ENCODE measurements around the gene CIROP.

CIROP gene

DNA sequence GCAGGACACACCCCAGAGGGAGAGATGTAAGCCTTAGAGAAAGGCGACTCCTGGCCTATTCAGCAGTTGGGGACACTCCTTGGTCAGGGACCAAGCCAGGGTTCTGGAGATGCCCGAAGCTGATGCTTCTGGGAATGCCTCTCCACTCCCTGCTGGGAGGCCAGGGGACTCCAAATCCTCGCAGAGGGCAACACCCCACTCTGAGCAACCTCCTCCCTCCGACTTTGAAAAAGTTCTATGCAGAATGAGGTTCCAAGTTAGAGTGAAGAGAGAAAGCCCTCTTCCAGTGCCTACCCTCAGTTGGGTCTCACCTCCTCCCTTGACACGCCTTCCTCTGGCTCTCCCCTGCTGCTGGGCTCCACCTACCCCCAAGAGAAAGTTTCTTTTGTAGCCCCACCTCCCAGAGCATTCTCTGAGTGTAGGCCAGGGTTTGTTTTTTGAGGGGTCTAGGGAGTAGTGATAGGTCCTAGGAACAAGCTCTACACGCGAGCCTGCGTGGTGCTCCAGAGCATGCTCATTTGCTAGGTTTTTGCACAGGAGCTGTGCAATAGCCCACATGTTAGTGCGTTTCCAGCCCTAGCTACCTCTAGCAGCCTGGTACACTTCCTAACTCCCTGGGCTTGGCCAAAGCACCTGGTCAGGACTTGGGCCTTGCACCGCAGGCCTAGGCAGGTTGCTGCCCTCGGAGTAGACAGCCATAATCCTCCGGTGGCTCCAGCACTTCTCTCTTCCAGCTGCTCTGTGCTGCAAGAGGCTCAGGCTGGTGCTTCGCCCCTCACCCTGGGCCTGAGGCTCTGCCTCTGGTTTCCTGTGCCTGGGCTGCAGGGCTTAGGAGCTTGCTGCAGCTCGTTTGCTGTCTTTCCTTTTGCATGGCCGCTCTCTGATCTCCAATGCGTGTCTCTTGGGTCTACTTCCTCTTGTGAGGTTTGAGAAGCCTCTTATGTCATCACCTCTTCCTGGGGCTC, 14.9 kb upstream of the CIROP start:
- Histone ChIP-seq H3K27me3 (replicated peaks in 2 of 5; ENCODE audit: control insufficient read depth in 4 of 5, insufficient read depth in 5 of 5, low read length in 4 of 5) (no peaks in the 10 kb centered on the region), H3K9me3 (ENCODE audit: control extremely low read depth in 1 of 5, control insufficient read depth in 4 of 5, insufficient read depth in 2 of 5, low read depth in 1 of 5, low read length in 4 of 5) (no peaks in the 10 kb centered on the region), H3K27ac (ENCODE audit: insufficient read depth in 1 of 2, low read depth in 1 of 2, low read length in 2 of 2, poor library complexity in 1 of 2, severe bottlenecking in 2 of 2) (peak overlapping the region in 1 of 2 experiments; percentile 68), H3K4me1 (ENCODE audit: control extremely low read depth in 1 of 4, control insufficient read depth in 4 of 4, insufficient read depth in 4 of 4, low read length in 3 of 4) (peaks cover 2 to 37% (median 29%) of the 10 kb centered on the region in 4 experiments), H3K36me3 (ENCODE audit: control insufficient read depth in 4 of 4, insufficient read depth in 4 of 4, low read length in 3 of 4) (no peaks in the 10 kb centered on the region), H3K4me3 (ENCODE audit: control insufficient read depth in 1 of 7, extremely low read depth in 1 of 7, insufficient read depth in 4 of 7, low read depth in 2 of 7, low read length in 6 of 7) (peak overlapping the region in 3 of 7 experiments; percentile 6 to 50 (median 15))
- ChIA-PET CTCF (interaction anchor here (0.6 to 16.7 kb wide), 13 partner anchors 9 to 260 kb away, joined by 3 to 462 read pairs (median 5); partner anchors contain the start of genes ACIN1, C14orf119 and SLC7A8), POLR2A (interaction anchor here (1.3 kb wide), 1 partner anchor 62 kb away, joined by 4 read pairs; no protein-coding TSS in a partner anchor)
- peak in 2 of 3 donors; percentile 73 to 78 for DNase-seq
- 57% methylated on average over 14 of the region's 16 CpGs for WGBS (ENCODE audit: insufficient coverage)

DNA sequence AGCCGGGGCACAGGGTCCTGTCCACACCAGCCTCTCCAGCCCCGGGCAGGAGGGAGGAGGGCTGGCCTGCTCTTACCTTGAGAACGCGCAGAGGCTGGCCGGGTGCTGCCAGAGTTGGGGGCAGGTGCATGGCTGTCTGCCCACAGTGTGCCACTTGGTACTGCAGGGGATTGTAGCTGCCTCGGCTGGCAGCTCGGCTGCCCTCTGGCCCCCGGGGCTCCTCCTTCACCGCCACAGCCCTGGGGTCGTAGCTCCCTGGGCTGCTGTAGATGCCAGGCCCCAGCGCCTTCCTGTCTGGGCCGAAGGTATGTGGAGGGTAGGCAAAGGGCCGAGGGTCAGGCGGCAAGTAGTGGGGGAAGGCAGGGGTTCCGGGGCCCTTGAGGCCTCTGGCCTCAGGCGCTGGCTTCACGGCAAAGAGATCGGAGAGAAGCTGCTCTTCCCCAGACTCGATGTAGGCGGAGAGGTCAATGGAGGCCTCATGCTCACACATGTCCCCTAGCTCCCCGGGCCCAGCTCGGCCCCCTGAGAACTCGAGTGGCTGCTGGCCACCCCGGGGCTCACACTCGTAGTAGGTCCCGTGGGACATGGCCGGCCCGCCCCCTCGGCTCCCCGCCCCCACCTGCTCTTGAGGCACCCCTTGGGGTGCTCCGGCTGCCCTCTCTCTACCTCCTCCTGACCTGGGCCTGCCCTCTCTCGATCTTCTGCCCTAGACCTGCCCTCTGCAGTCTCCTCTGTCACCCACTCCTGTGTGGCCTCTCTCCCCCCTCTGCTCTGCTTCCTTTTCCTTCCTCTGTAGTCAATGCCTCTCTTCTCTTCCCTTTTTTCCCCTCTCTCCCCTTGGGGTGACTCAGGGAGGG, 13.9 kb upstream of the CIROP start, which contains the start of gene CEBPE:
CEBPE (minus strand) TSS at position 750 of the 857 bp plus-strand sequence; CDS start at position 586, 164 bp downstream.
- no peaks in the 10 kb centered on the region for H3K36me3 ChIP-seq (ENCODE audit: control insufficient read depth in 4 of 4, insufficient read depth in 4 of 4, low read length in 3 of 4)
- CTCF ChIA-PET, result interaction anchor here (0.9 to 16.7 kb wide), 7 partner anchors 8 to 261 kb away, joined by 3 to 462 read pairs (median 10); partner anchors contain the start of genes ACIN1, C14orf119 and SLC7A8
- DNase-seq, result peak in 1 of 3 donors; percentile 28
- WGBS (ENCODE audit: insufficient coverage), result 88% methylated on average over 19 of the region's 32 CpGs
- H3K27ac ChIP-seq (ENCODE audit: insufficient read depth in 1 of 2, low read depth in 1 of 2, low read length in 2 of 2, poor library complexity in 1 of 2, severe bottlenecking in 2 of 2), result peak within 1 kb of the TSS in 1 of 2 experiments; percentile 68
- peak within 1 kb of the TSS in 3 of 7 experiments; percentile 6 to 50 (median 15) for H3K4me3 ChIP-seq (ENCODE audit: control insufficient read depth in 1 of 7, extremely low read depth in 1 of 7, insufficient read depth in 4 of 7, low read depth in 2 of 7, low read length in 6 of 7)
- peaks cover 2 to 41% (median 33%) of the 10 kb centered on the region in 4 experiments for H3K4me1 ChIP-seq (ENCODE audit: control extremely low read depth in 1 of 4, control insufficient read depth in 4 of 4, insufficient read depth in 4 of 4, low read length in 3 of 4)
- POLR2A ChIA-PET, result no interaction called here
- no peaks in the 10 kb centered on the region for H3K27me3 ChIP-seq (replicated peaks in 2 of 5; ENCODE audit: control insufficient read depth in 4 of 5, insufficient read depth in 5 of 5, low read length in 4 of 5)
- H3K9me3 ChIP-seq (ENCODE audit: control extremely low read depth in 1 of 5, control insufficient read depth in 4 of 5, insufficient read depth in 2 of 5, low read depth in 1 of 5, low read length in 4 of 5), result no peaks in the 10 kb centered on the region

DNA sequence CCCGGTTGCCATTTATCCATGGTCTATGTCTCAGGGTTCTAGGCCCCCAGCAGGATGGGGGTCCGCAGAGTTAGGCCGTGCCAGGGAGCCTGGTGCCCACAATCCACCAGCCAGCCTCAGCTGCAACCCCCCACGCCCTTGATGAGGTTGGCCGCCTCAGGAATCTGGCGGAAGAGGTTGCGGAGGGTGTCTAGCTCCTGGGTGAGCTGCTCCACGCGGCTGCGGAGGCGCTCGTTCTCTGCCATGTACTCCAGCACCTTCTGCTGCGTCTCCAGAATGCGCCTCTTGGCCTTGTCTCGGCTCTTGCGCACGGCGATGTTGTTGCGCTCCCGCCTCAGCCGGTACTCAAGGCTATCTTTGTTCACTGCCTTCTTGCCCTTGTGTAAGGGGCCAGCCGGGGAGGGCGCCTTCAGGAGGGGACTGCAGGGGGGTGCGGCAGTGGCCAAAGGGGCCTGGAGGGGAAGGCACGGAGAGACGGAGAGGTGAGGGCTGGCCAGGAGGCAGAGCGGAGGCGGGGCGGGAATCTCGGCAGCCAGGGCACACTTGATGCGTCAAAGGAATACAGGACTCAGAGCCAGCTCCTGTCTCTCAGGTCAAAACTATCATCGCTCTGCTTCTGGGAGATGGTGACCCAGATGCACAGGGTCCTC, 12.7 kb upstream of the CIROP start:
- CTCF ChIA-PET, result interaction anchor here (1.1 to 16.7 kb wide), 4 partner anchors 12 to 63 kb away, joined by 3 to 462 read pairs (median 5); partner anchors contain the start of gene SLC7A8
- Histone ChIP-seq H3K4me3 (ENCODE audit: control insufficient read depth in 1 of 7, extremely low read depth in 1 of 7, insufficient read depth in 4 of 7, low read depth in 2 of 7, low read length in 6 of 7) (no peak overlapping the region), H3K4me1 (ENCODE audit: control extremely low read depth in 1 of 4, control insufficient read depth in 4 of 4, insufficient read depth in 4 of 4, low read length in 3 of 4) (peaks cover 2 to 48% (median 40%) of the 10 kb centered on the region in 4 experiments), H3K27ac (ENCODE audit: insufficient read depth in 1 of 2, low read depth in 1 of 2, low read length in 2 of 2, poor library complexity in 1 of 2, severe bottlenecking in 2 of 2) (no peak overlapping the region), H3K27me3 (replicated peaks in 2 of 5; ENCODE audit: control insufficient read depth in 4 of 5, insufficient read depth in 5 of 5, low read length in 4 of 5) (no peaks in the 10 kb centered on the region), H3K9me3 (ENCODE audit: control extremely low read depth in 1 of 5, control insufficient read depth in 4 of 5, insufficient read depth in 2 of 5, low read depth in 1 of 5, low read length in 4 of 5) (no peaks in the 10 kb centered on the region), H3K36me3 (ENCODE audit: control insufficient read depth in 4 of 4, insufficient read depth in 4 of 4, low read length in 3 of 4) (no peaks in the 10 kb centered on the region)
- POLR2A ChIA-PET, result no interaction called here
- 99% methylated on average over 30 of the region's 32 CpGs for WGBS (ENCODE audit: insufficient coverage)
- no peak for DNase-seq

DNA sequence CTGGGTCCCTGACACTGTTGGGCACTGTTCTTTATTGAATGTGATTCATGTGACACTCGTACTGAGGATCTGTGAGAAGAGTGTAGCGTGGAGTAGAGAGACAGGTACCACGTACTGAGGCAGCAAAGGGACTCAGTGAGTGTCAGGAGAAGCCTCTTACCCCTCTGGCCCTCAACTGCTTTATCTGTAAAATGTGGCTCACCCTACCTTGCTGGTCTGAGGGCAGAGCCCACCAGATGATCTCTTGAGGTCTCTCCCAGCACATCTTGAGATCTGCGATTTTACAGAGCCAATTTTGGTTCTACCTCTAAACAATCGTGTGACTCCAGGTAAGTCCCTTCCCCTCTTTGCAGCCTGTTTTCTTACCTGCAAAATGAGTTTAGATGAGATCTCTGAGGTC, 11.1 kb upstream of the CIROP start:
- H3K4me3 ChIP-seq (ENCODE audit: control insufficient read depth in 1 of 7, extremely low read depth in 1 of 7, insufficient read depth in 4 of 7, low read depth in 2 of 7, low read length in 6 of 7), result no peak overlapping the region
- H3K36me3 ChIP-seq (ENCODE audit: control insufficient read depth in 4 of 4, insufficient read depth in 4 of 4, low read length in 3 of 4), result no peaks in the 10 kb centered on the region
- ChIA-PET CTCF (interaction anchor here (16.7 kb wide), 1 partner anchor 64 kb away, joined by 462 read pairs; the partner anchor contains the start of gene SLC7A8), POLR2A (no interaction called here)
- no peaks in the 10 kb centered on the region for H3K9me3 ChIP-seq (ENCODE audit: control extremely low read depth in 1 of 5, control insufficient read depth in 4 of 5, insufficient read depth in 2 of 5, low read depth in 1 of 5, low read length in 4 of 5)
- H3K4me1 ChIP-seq (ENCODE audit: control extremely low read depth in 1 of 4, control insufficient read depth in 4 of 4, insufficient read depth in 4 of 4, low read length in 3 of 4), result peaks cover 4 to 51% (median 38%) of the 10 kb centered on the region in 4 experiments
- WGBS (ENCODE audit: insufficient coverage), result 98% methylated on average over 5 of the region's 5 CpGs
- no peak for DNase-seq
- peaks cover 0 to 1% (median 0%) of the 10 kb centered on the region in 5 experiments for H3K27me3 ChIP-seq (replicated peaks in 2 of 5; ENCODE audit: control insufficient read depth in 4 of 5, insufficient read depth in 5 of 5, low read length in 4 of 5)
- no peak overlapping the region for H3K27ac ChIP-seq (ENCODE audit: insufficient read depth in 1 of 2, low read depth in 1 of 2, low read length in 2 of 2, poor library complexity in 1 of 2, severe bottlenecking in 2 of 2)

- no peaks in the 10 kb centered on the region for H3K36me3 ChIP-seq (ENCODE audit: control insufficient read depth in 4 of 4, insufficient read depth in 4 of 4, low read length in 3 of 4)
- 97% methylated on average over 6 of the region's 10 CpGs for WGBS (ENCODE audit: insufficient coverage)
- POLR2A ChIA-PET, result interaction anchor here (1.0 kb wide), 1 partner anchor 20 kb away, joined by 3 read pairs; the partner anchor contains the start of genes ACIN1 and C14orf119
- DNase-seq, result no peak
- H3K4me3 ChIP-seq (ENCODE audit: control insufficient read depth in 1 of 7, extremely low read depth in 1 of 7, insufficient read depth in 4 of 7, low read depth in 2 of 7, low read length in 6 of 7), result no peak overlapping the region
- peaks cover 0 to 4% (median 0%) of the 10 kb centered on the region in 5 experiments for H3K27me3 ChIP-seq (replicated peaks in 2 of 5; ENCODE audit: control insufficient read depth in 4 of 5, insufficient read depth in 5 of 5, low read length in 4 of 5)
- peaks cover 2 to 46% (median 33%) of the 10 kb centered on the region in 4 experiments for H3K4me1 ChIP-seq (ENCODE audit: control extremely low read depth in 1 of 4, control insufficient read depth in 4 of 4, insufficient read depth in 4 of 4, low read length in 3 of 4)
- H3K27ac ChIP-seq (ENCODE audit: insufficient read depth in 1 of 2, low read depth in 1 of 2, low read length in 2 of 2, poor library complexity in 1 of 2, severe bottlenecking in 2 of 2), result no peak overlapping the region
- CTCF ChIA-PET, result interaction anchor here (0.8 to 16.7 kb wide), 3 partner anchors 37 to 102 kb away, joined by 3 to 462 read pairs (median 200); partner anchors contain the start of gene SLC7A8
- H3K9me3 ChIP-seq (ENCODE audit: control extremely low read depth in 1 of 5, control insufficient read depth in 4 of 5, insufficient read depth in 2 of 5, low read depth in 1 of 5, low read length in 4 of 5), result no peaks in the 10 kb centered on the region
These were observed 10.4 kb upstream of the CIROP start for GRCh38 chr14:23115039-23115731.
